T47D (cell line): ENCODE data around the gene BHLHE40.
A peak's percentile ranks its signal among the peaks of the same experiment; 100 is the strongest.

Source experiments
- DNase-seq, 2 experiments: peaks; one replicate each; pipeline versions ENCODE4 v3.0.0 to v3.0.0-alpha.2; 2011 to 2012; ENCODE audit warnings: low read depth in 1 of 2, low spot score in 1 of 2
- JUND ChIP-seq: IDR thresholded peaks from 2 replicates; pipeline ENCODE4 v1.6.1; 2012; ENCODE audit warnings: low read depth
- in situ Hi-C: cut with HindIII; loops from 2 replicates; pipeline ENCODE4 v1.10.0; 2016; ENCODE audit warnings: low sequenced_read_pairs, low pct_unique_long_range_greater_than_20kb

BHLHE40 gene

GRCh38 chr3:4990069-4990468, 10.8 kb downstream of the BHLHE40 start:
- no peak for TF ChIP-seq JUND
- DNase-seq: no peak
- in situ Hi-C loops: no loop called here

- TF ChIP-seq JUND: no peak
- in situ Hi-C loops: no loop called here
- no peak for DNase-seq
These were observed 12.9 kb downstream of the BHLHE40 start for GRCh38 chr3:4992118-4992517.

- in situ Hi-C loops: no loop called here
- DNase-seq: no peak
- TF ChIP-seq JUND: no peak
These were observed 14.3 kb downstream of the BHLHE40 start for GRCh38 chr3:4993276-4994143.

DNA sequence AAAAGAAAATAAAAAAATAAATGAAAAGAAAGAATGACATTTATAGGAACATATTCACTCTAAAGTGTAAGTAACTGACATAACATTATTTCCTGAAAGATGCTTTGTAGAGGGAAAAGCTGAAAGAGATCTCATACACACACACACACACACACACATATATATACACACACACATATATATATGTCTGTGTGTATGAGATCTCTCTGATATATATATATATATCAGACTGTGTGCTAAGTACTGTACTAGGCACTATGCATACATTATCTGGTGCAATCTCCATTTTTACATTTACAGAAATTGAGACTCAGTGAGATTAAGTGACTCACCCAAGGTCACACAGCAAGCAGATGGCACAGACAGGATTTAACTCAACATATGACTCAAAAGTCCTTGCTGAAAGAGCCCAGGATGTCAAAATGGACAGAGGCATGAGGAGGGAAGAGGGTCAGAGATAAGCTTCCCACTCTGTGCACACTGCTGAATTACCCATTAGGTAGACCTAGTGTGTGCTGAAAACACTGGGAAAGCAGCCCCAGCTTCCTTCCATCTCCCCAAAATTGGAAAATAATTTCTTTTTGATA, 15.0 kb downstream of the BHLHE40 start:
- DNase-seq: no peak
- in situ Hi-C loops: no loop called here

DNA sequence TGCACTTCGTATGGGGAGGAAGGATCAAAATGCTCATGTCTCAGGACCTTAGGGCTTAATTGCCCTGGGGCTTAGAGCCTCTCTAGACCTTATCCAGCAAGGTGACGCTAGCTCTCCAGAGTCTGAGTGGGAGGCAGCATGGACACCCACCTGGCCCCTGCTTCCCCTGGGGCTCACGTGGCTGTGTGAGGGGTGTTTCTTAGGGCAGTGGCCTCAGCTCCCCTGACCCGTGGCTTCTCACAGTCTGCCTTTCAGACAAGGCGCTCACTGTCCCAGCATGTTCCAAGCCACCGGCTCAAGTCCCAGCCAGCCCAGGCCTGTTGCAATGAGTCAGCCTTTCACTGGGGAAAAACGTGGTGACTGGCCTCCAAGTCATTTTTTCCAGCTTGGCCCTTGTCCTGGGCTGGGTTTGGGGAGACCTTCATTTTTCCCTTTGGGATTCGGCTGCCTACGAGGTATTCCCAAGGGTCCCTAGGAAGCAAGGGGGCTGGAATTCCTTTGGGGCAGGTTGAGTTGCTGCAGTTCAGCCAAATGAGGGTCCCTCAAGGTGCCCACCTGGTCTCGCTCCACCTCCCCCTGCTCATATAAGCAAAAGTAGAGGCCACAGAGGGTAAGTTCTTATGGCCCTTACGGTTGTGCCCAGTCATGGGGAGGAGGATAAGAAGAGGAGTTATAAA, 15.7 kb downstream of the BHLHE40 start:
- in situ Hi-C loops: no loop called here
- no peak for TF ChIP-seq JUND
- no peak for DNase-seq

More for the DNA sequence above, 15.0 kb downstream of the BHLHE40 start:
- no peak for TF ChIP-seq JUND

GRCh38 chr3:4995500-4996053, 16.3 kb downstream of the BHLHE40 start:
- in situ Hi-C loops: no loop called here
- TF ChIP-seq JUND: no peak
- no peak for DNase-seq

GRCh38 chr3:4996223-4996765, 17.1 kb downstream of the BHLHE40 start:
- DNase-seq: no peak
- TF ChIP-seq JUND: no peak
- in situ Hi-C loops: no loop called here

DNA sequence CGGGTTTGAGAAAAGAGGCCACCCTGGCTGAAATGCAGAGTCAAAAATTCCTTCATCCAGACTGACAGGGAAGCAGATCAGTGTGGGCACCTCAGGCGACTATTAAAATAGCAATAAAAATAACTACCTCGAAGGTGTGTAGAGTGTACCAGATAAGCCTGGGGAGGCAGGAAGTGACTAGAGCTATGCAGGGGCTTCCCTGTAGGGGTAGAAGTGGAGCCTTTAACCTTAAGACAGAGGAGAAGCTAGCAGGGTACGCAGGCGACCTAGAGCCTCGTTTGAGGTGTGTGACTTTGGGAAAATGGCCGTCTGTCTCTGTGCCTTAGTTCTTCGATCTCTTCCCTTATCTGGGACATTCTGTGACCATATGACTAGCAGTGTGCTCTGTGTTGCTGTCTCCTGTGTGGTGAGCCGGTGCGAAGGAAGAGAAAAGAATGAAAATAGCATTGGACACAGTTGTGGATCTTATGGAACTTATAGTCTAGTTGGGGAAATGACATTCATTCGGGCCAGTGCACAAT, 17.6 kb downstream of the BHLHE40 start:
- no peak for DNase-seq
- in situ Hi-C loops: no loop called here
- TF ChIP-seq JUND: no peak

- no peak for TF ChIP-seq JUND
- in situ Hi-C loops: no loop called here
- no peak for DNase-seq
These were observed 18.7 kb downstream of the BHLHE40 start for GRCh38 chr3:4997946-4998345.

- no peak for TF ChIP-seq JUND
- peak in 1 of 2 experiments; percentile 84 for DNase-seq
- in situ Hi-C loops: no loop called here
These were observed 20.4 kb downstream of the BHLHE40 start for GRCh38 chr3:4999531-5000184.

GRCh38 chr3:5001135-5001534, 21.9 kb downstream of the BHLHE40 start:
- in situ Hi-C loops: no loop called here
- no peak for DNase-seq
- no peak for TF ChIP-seq JUND

DNA sequence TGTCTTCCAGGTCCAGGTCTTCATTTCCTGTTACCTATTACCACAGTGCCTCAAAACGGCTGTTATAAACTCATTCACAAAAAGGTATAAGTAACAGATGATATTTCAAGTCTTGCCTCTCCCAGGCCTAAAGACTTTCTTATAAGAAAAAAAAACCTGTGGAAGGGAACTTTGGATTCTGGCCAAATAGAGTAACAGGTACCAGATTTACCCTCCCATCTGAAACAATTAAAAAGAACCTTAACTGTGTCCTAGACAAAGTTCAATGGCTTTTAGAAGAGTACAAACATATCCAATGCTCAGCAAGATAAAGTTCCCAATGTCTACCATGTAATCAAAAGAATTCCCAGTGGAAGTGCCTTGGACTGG, 22.6 kb downstream of the BHLHE40 start:
- in situ Hi-C loops: no loop called here
- no peak for TF ChIP-seq JUND
- DNase-seq: no peak
